Upper lobe of left lung (tissue), 6 donors: ENCODE measurements around the gene TREML4. TPM values are rescaled to one million over a fixed set of nuclear protein-coding genes. Genes with fewer than 3 reads are reported as not detected.

Experiments
- ATAC-seq, 2 donors: fragments of 200-7000 bp; cut with Tn5 transposase; one replicate each; pipeline ENCODE4 v1.9.1; 2022; ENCODE audit warnings: mild to moderate bottlenecking in 2 of 2, moderate library complexity in 2 of 2; ENCODE audit not compliant: low FRiP score in 2 of 2
- DNase-seq, 2 donors: peaks; one replicate each; pipeline ENCODE4 v3.0.0-alpha.2; 2019 to 2020
- H3K27ac ChIP-seq, 4 donors: fragments of 200-600 bp; sonication (generic); one replicate each; pipeline ENCODE4 v1.5.1; 2016 to 2019
- H3K27me3 ChIP-seq, 4 donors: fragments of 200-600 bp; sonication (generic); one replicate each; pipeline ENCODE4 v1.5.1; 2017 to 2019
- H3K36me3 ChIP-seq, 4 donors: fragments of 200-600 bp; sonication (generic); one replicate each; pipeline ENCODE4 v1.5.1; 2016 to 2019
- H3K4me1 ChIP-seq, 4 donors: fragments of 200-600 bp; sonication (generic); one replicate each; pipeline ENCODE4 v1.5.1; 2018 to 2019
- H3K4me3 ChIP-seq, 4 donors: fragments of 200-600 bp; sonication (generic); one replicate each; pipeline ENCODE4 v1.5.1; 2017 to 2019; ENCODE audit warnings: mild to moderate bottlenecking in 2 of 4, moderate library complexity in 1 of 4
- H3K9me3 ChIP-seq, 4 donors: fragments of 200-600 bp; sonication (generic); one replicate each; pipeline ENCODE4 v1.5.1; 2018 to 2019
- CTCF ChIP-seq, 6 experiments: fragments of 450-650 bp in 4 of 6; fragments of 200-600 bp in 2 of 6; sonication (generic) in 2 of 6; IDR thresholded peaks; one replicate each; pipeline ENCODE4 v1.5.1; 2016 to 2019; ENCODE audit warnings: antibody characterized with exemption in 6 of 6
- EP300 ChIP-seq, 4 donors: sonication (generic); formaldehyde crosslinking; IDR thresholded peaks; one replicate each; pipeline ENCODE4 v1.5.1; 2017; ENCODE audit warnings: antibody characterized with exemption in 4 of 4, control low read depth in 2 of 4
- POLR2A ChIP-seq, 4 donors: fragments of 450-650 bp; IDR thresholded peaks; one replicate each; pipeline ENCODE4 v1.5.1; 2016 to 2017; ENCODE audit warnings: antibody characterized with exemption in 4 of 4, mild to moderate bottlenecking in 2 of 4
- POLR2AphosphoS5 ChIP-seq, 2 donors: sonication (generic); formaldehyde crosslinking; IDR thresholded peaks; one replicate each; pipeline ENCODE4 v1.5.1; 2017; ENCODE audit warnings: antibody characterized with exemption in 2 of 2
- WGBS, 2 donors: methylation state at CpG; one replicate each; pipeline ENCODE4 v1.1.5; 2017 to 2018; 5-methylcytosine and 5-hydroxymethylcytosine counted together
- total RNA-seq, 6 donors: library from RNA; depleted of rRNA in 4 of 6; stranded (reverse); fragments of >200 nt in 4 of 6; gene quantifications; one replicate each; pipeline versions ENCODE4 v1.1.0 to v1.2.1, GENCODE V29; 2016 to 2021
- donor health status: DM: no; HTN: no; CAD: no; lungs with moderate emphysema.
- donor health status: DM: no; HTN: yes; CAD: no; lungs with severe emphysema.

Gene TREML4
- total RNA-seq, result not detected

- ATAC-seq, result no peak
- no peak within 1 kb of the TSS for H3K4me3 ChIP-seq
- no peak within 1 kb of the TSS for H3K27ac ChIP-seq
- H3K9me3 ChIP-seq, result no peaks in the 10 kb centered on the region
- TF ChIP-seq POLR2AphosphoS5 (IDR thresholded peaks at IDR 0.05) (no peak), POLR2A (IDR thresholded peaks at IDR 0.05) (no peak), CTCF (IDR thresholded peaks at IDR 0.05) (no peak), EP300 (IDR thresholded peaks at IDR 0.05) (no peak)
- no peaks in the 10 kb centered on the region for H3K27me3 ChIP-seq
- H3K4me1 ChIP-seq, result no peaks in the 10 kb centered on the region
- DNase-seq, result no peak
- 67 to 80% methylated on average over 2 to 5 of the region's 5 CpGs for WGBS, 2 donors
- H3K36me3 ChIP-seq, result no peaks in the 10 kb centered on the region
Measured at GRCh38 chr6:41228096-41228495, at the start of gene TREML4. Gene TREML4 (plus strand): TSS chr6:41228349. CDS start chr6:41228428, 79 bp downstream.

GRCh38 chr6:41179163-41179562 lies 49.0 kb upstream of the TREML4 start:
- H3K4me1 ChIP-seq, result peaks cover 4 to 5% (median 4%) of the 10 kb centered on the region in 4 donors
- DNase-seq (no peak), ATAC-seq (no peak)
- H3K9me3 ChIP-seq, result no peaks in the 10 kb centered on the region
- H3K27me3 ChIP-seq, result no peaks in the 10 kb centered on the region
- H3K27ac ChIP-seq, result no peak overlapping the region
- WGBS, 2 donors, result 61 to 75% methylated on average over 4 of the region's 4 CpGs
- no peaks in the 10 kb centered on the region for H3K36me3 ChIP-seq
- no peak for TF ChIP-seq POLR2A (IDR thresholded peaks at IDR 0.05)
- no peak overlapping the region for H3K4me3 ChIP-seq

- Histone ChIP-seq H3K27me3 (no peaks in the 10 kb centered on the region), H3K36me3 (no peaks in the 10 kb centered on the region), H3K4me1 (peaks cover 4 to 5% (median 4%) of the 10 kb centered on the region in 4 donors), H3K4me3 (no peak overlapping the region), H3K27ac (no peak overlapping the region), H3K9me3 (no peaks in the 10 kb centered on the region)
- no peak for TF ChIP-seq EP300 (IDR thresholded peaks at IDR 0.05)
- TF ChIP-seq CTCF (IDR thresholded peaks at IDR 0.05), result no peak
- TF ChIP-seq POLR2AphosphoS5 (IDR thresholded peaks at IDR 0.05), result no peak
- no peak for TF ChIP-seq POLR2A (IDR thresholded peaks at IDR 0.05)
- DNase-seq (no peak), ATAC-seq (no peak)
- WGBS, 2 donors, result 47 to 67% methylated on average over 1 of the region's 1 CpG
Measured at GRCh38 chr6:41181566-41181965, 46.6 kb upstream of the TREML4 start.

GRCh38 chr6:41182069-41183034 lies 45.8 kb upstream of the TREML4 start:
- peak; percentile 82 to 84 for ATAC-seq
- 59 to 69% methylated on average over 3 to 4 of the region's 4 CpGs for WGBS, 2 donors
- Histone ChIP-seq H3K27me3 (no peaks in the 10 kb centered on the region), H3K9me3 (no peaks in the 10 kb centered on the region), H3K36me3 (no peaks in the 10 kb centered on the region), H3K4me3 (no peak overlapping the region), H3K27ac (peak overlapping the region; percentile 70 to 86 (median 80)), H3K4me1 (peaks cover 4 to 5% (median 4%) of the 10 kb centered on the region in 4 donors)
- DNase-seq, result peak in 1 of 2 donors; percentile 68
- TF ChIP-seq POLR2AphosphoS5 (IDR thresholded peaks at IDR 0.05) (peak; percentile 60 to 69), CTCF (IDR thresholded peaks at IDR 0.05) (peak in 5 of 6 experiments; percentile 28 to 61 (median 57)), POLR2A (IDR thresholded peaks at IDR 0.05) (no peak), EP300 (IDR thresholded peaks at IDR 0.05) (peak in 1 of 4 donors; percentile 42)

GRCh38 chr6:41184761-41185160 lies 43.4 kb upstream of the TREML4 start:
- TF ChIP-seq EP300 (IDR thresholded peaks at IDR 0.05) (no peak), POLR2AphosphoS5 (IDR thresholded peaks at IDR 0.05) (no peak), CTCF (IDR thresholded peaks at IDR 0.05) (no peak), POLR2A (IDR thresholded peaks at IDR 0.05) (no peak)
- H3K27ac ChIP-seq, result peak overlapping the region in 1 of 4 donors; percentile 6
- WGBS, 2 donors, result 81 to 83% methylated on average over 6 to 7 of the region's 7 CpGs
- ATAC-seq (no peak), DNase-seq (no peak)
- H3K27me3 ChIP-seq, result no peaks in the 10 kb centered on the region
- H3K4me3 ChIP-seq, result no peak overlapping the region
- peaks cover 0 to 6% (median 3%) of the 10 kb centered on the region in 4 donors for H3K9me3 ChIP-seq
- peaks cover 4 to 5% (median 4%) of the 10 kb centered on the region in 4 donors for H3K4me1 ChIP-seq
- H3K36me3 ChIP-seq, result no peaks in the 10 kb centered on the region
